Hepatocyte (in vitro differentiated cells): ENCODE data around the gene S100A6. TPM values are rescaled to one million over a fixed set of nuclear protein-coding genes. Genes with fewer than 3 reads are reported as not detected.
A peak's percentile ranks its signal among the peaks of the same experiment; 100 is the strongest.

Experiments
- DNase-seq: peaks from one replicate; pipeline ENCODE4 v3.0.0-alpha.2; 2016; ENCODE audit warnings: low spot score
- H2AFZ ChIP-seq: fragments of 200-600 bp; sonication (generic); 2 replicates; pipeline ENCODE4 v1.6.0; 2016; ENCODE audit warnings: antibody characterized with exemption, mild to moderate bottlenecking
- H3K27ac ChIP-seq: fragments of 200-600 bp; sonication (generic); 2 replicates; pipeline ENCODE4 v1.5.1; 2016; ENCODE audit warnings: mild to moderate bottlenecking
- H3K27me3 ChIP-seq: fragments of 200-600 bp; sonication (generic); 2 replicates; pipeline ENCODE4 v1.6.1; 2016
- H3K36me3 ChIP-seq: fragments of 200-600 bp; sonication (generic); replicated peaks from 2 replicates; pipeline ENCODE4 v1.5.1; 2016; ENCODE audit warnings: low read depth; ENCODE audit not compliant: insufficient read depth
- H3K4me1 ChIP-seq: fragments of 200-600 bp; sonication (generic); 2 replicates; pipeline ENCODE4 v1.5.1; 2016; ENCODE audit warnings: mild to moderate bottlenecking, moderate library complexity; ENCODE audit not compliant: insufficient read depth
- H3K4me2 ChIP-seq: fragments of 200-600 bp; sonication (generic); 2 replicates; pipeline ENCODE4 v1.6.0; 2016
- H3K4me3 ChIP-seq: fragments of 200-600 bp; sonication (generic); 2 replicates; pipeline ENCODE4 v1.5.1; 2016; ENCODE audit warnings: mild to moderate bottlenecking
- H3K79me2 ChIP-seq: fragments of 200-600 bp; sonication (generic); 2 replicates; pipeline ENCODE4 v1.6.0; 2017; ENCODE audit warnings: mild to moderate bottlenecking
- H3K9me2 ChIP-seq: fragments of 200-600 bp; sonication (generic); replicated peaks from 2 replicates; pipeline ENCODE4 v1.6.0; 2017; ENCODE audit warnings: mild to moderate bottlenecking; ENCODE audit not compliant: insufficient read depth
- H3K9me3 ChIP-seq: fragments of 200-600 bp; sonication (generic); 2 replicates; pipeline ENCODE4 v1.5.1; 2016; ENCODE audit warnings: low read depth, mild to moderate bottlenecking
- H4K20me1 ChIP-seq: fragments of 200-600 bp; sonication (generic); 2 replicates; pipeline ENCODE4 v1.6.0; 2016; ENCODE audit warnings: mild to moderate bottlenecking; ENCODE audit not compliant: insufficient read depth, poor library complexity, severe bottlenecking
- CTCF ChIP-seq: fragments of 200-600 bp; sonication (generic); IDR thresholded peaks from 2 replicates; pipeline ENCODE4 v1.5.1; 2016; ENCODE audit warnings: antibody characterized with exemption, mild to moderate bottlenecking; ENCODE audit not compliant: poor library complexity
- EZH2 ChIP-seq: fragments of 200-600 bp; sonication (generic); IDR thresholded peaks from 2 replicates; pipeline ENCODE4 v1.6.1; 2016; ENCODE audit warnings: antibody characterized with exemption, mild to moderate bottlenecking, borderline replicate concordance
- EZH2phosphoT487 ChIP-seq: fragments of 200-600 bp; sonication (generic); IDR thresholded peaks from one replicate; pipeline ENCODE4 v1.6.1; 2018; ENCODE audit warnings: antibody characterized with exemption, mild to moderate bottlenecking, low read depth, moderate library complexity; ENCODE audit not compliant: unreplicated experiment, severe bottlenecking
- WGBS: methylation state at CpG from one replicate; pipeline ENCODE4 v1.1.6; 2016; ENCODE audit warnings: low lambda C conversion rate; ENCODE audit errors: missing lambda C conversion rate; 5-methylcytosine and 5-hydroxymethylcytosine counted together
- polyA plus RNA-seq: library from polyadenylated mRNA; unstranded; fragments of >200 nt; fragmentation: Nextera tagmentation; extraction: Ambion mirVana; gene quantifications from 2 replicates; pipeline ENCODE4 v1.2.1, GENCODE V29; 2016
- total RNA-seq: library from RNA; depleted of rRNA; stranded (reverse); fragments of >200 nt; gene quantifications from 2 replicates; pipeline ENCODE4 v1.2.3, GENCODE V29; 2014

The S100A6 gene
- total and polyA plus RNA-seq, 2 experiments from 2014 or later = 173 to 657 TPM

GRCh38 chr1:153556348-153556747, 20.6 kb upstream of the S100A6 start:
- no peaks in the 10 kb centered on the region for H3K9me3 ChIP-seq
- no peaks in the 10 kb centered on the region for H3K79me2 ChIP-seq
- 100% methylated on average over 1 of the region's 1 CpG for WGBS
- H3K36me3 ChIP-seq = no peaks in the 10 kb centered on the region
- H3K4me2 ChIP-seq = no peak overlapping the region
- H3K4me1 ChIP-seq = peaks cover 4% of the 10 kb centered on the region
- H3K27me3 ChIP-seq = no peaks in the 10 kb centered on the region
- H3K9me2 ChIP-seq = no peaks in the 10 kb centered on the region
- TF ChIP-seq EZH2 (no peak), EZH2phosphoT487 (no peak), CTCF (no peak)
- no peak for DNase-seq
- no peaks in the 10 kb centered on the region for H4K20me1 ChIP-seq
- no peak overlapping the region for H3K4me3 ChIP-seq
- no peak overlapping the region for H2AFZ ChIP-seq
- H3K27ac ChIP-seq = no peak overlapping the region

- Histone ChIP-seq H3K4me3 (no peak overlapping the region), H3K27me3 (no peaks in the 10 kb centered on the region), H2AFZ (no peak overlapping the region), H3K27ac (peak overlapping the region; percentile 4), H3K79me2 (no peaks in the 10 kb centered on the region), H3K36me3 (no peaks in the 10 kb centered on the region), H3K4me1 (peaks cover 17% of the 10 kb centered on the region), H3K4me2 (no peak overlapping the region), H3K9me3 (no peaks in the 10 kb centered on the region), H3K9me2 (no peaks in the 10 kb centered on the region), H4K20me1 (no peaks in the 10 kb centered on the region)
- DNase-seq = no peak
- no peak for TF ChIP-seq EZH2
- no peak for TF ChIP-seq EZH2phosphoT487
- no peak for TF ChIP-seq CTCF
- 73% methylated on average over 2 of the region's 2 CpGs for WGBS
These were observed 18.2 kb upstream of the S100A6 start for GRCh38 chr1:153553830-153554541.

GRCh38 chr1:153553096-153553495, 17.3 kb upstream of the S100A6 start:
- Histone ChIP-seq H3K36me3 (no peaks in the 10 kb centered on the region), H2AFZ (no peak overlapping the region), H3K4me3 (no peak overlapping the region), H3K9me2 (no peaks in the 10 kb centered on the region), H3K79me2 (no peaks in the 10 kb centered on the region), H3K4me2 (no peak overlapping the region), H3K27ac (no peak overlapping the region), H3K27me3 (no peaks in the 10 kb centered on the region), H4K20me1 (no peaks in the 10 kb centered on the region), H3K4me1 (peaks cover 26% of the 10 kb centered on the region), H3K9me3 (no peaks in the 10 kb centered on the region)
- TF ChIP-seq EZH2 (no peak), EZH2phosphoT487 (no peak), CTCF (no peak)
- DNase-seq = no peak
- WGBS = 93% methylated on average over 12 of the region's 12 CpGs

GRCh38 chr1:153552335-153552734, 16.5 kb upstream of the S100A6 start:
- TF ChIP-seq CTCF (no peak), EZH2 (no peak), EZH2phosphoT487 (no peak)
- H3K4me2 ChIP-seq = no peak overlapping the region

More at GRCh38 chr1:153552335-153552734, 16.5 kb upstream of the S100A6 start:
- H3K9me2 ChIP-seq = no peaks in the 10 kb centered on the region
- no peak for DNase-seq
- H3K27me3 ChIP-seq = no peaks in the 10 kb centered on the region
- H3K27ac ChIP-seq = no peak overlapping the region
- no peaks in the 10 kb centered on the region for H4K20me1 ChIP-seq
- peaks cover 32% of the 10 kb centered on the region for H3K4me1 ChIP-seq
- no peaks in the 10 kb centered on the region for H3K9me3 ChIP-seq
- no peaks in the 10 kb centered on the region for H3K79me2 ChIP-seq
- no peaks in the 10 kb centered on the region for H3K36me3 ChIP-seq
- 95% methylated on average over 8 of the region's 8 CpGs for WGBS
- no peak overlapping the region for H3K4me3 ChIP-seq
- no peak overlapping the region for H2AFZ ChIP-seq
